Measurements from ENCODE around the gene ELMO1. TPM values are rescaled to one million over a fixed set of nuclear protein-coding genes. Genes with fewer than 3 reads are reported as not detected.

ELMO1 gene
- total and polyA plus RNA-seq, 2 donors from 2014 or later = 6.0 to 35.4 TPM

- DNase-seq (no peak), FAIRE-seq (no peak)
- Histone ChIP-seq H3K9ac (ENCODE audit: low read length in 3 of 3) (no peak overlapping the region), H3K9me3 (ENCODE audit: control insufficient read depth in 2 of 3, insufficient read depth in 1 of 3, low read length in 3 of 3) (no peaks in the 10 kb centered on the region), H3K27me3 (ENCODE audit: control insufficient read depth, insufficient read depth, low read length) (no peaks in the 10 kb centered on the region), H3K27ac (ENCODE audit: low read depth in 2 of 2, low read length in 2 of 2) (no peak overlapping the region), H3K4me3 (ENCODE audit: low read length in 3 of 3) (no peak overlapping the region), H3K4me1 (ENCODE audit: control insufficient read depth in 2 of 3, insufficient read depth in 2 of 3, low read depth in 1 of 3, low read length in 3 of 3) (no peaks in the 10 kb centered on the region), H3K36me3 (ENCODE audit: control insufficient read depth in 2 of 3, insufficient read depth in 3 of 3, low read length in 3 of 3) (no peaks in the 10 kb centered on the region)
- intact Hi-C loops (cut with DNase I) = no loop called here
- TF ChIP-seq CTCF (IDR thresholded peaks at IDR 0.05; ENCODE audit: borderline replicate concordance, extremely low read depth, insufficient read depth) = no peak
Measured at GRCh38 chr7:37367010-37367409, 81.7 kb downstream of the ELMO1 start.

- no peak for DNase-seq
- no peak for FAIRE-seq
- Histone ChIP-seq H3K36me3 (ENCODE audit: control insufficient read depth in 2 of 3, insufficient read depth in 3 of 3, low read length in 3 of 3) (no peaks in the 10 kb centered on the region), H3K27me3 (ENCODE audit: control insufficient read depth, insufficient read depth, low read length) (no peaks in the 10 kb centered on the region), H3K9ac (ENCODE audit: low read length in 3 of 3) (no peak overlapping the region), H3K9me3 (ENCODE audit: control insufficient read depth in 2 of 3, insufficient read depth in 1 of 3, low read length in 3 of 3) (no peaks in the 10 kb centered on the region), H3K4me1 (ENCODE audit: control insufficient read depth in 2 of 3, insufficient read depth in 2 of 3, low read depth in 1 of 3, low read length in 3 of 3) (no peaks in the 10 kb centered on the region), H3K4me3 (ENCODE audit: low read length in 3 of 3) (no peak overlapping the region), H3K27ac (ENCODE audit: low read depth in 2 of 2, low read length in 2 of 2) (no peak overlapping the region)
- intact Hi-C loops (cut with DNase I) = no loop called here
- TF ChIP-seq CTCF (IDR thresholded peaks at IDR 0.05; ENCODE audit: borderline replicate concordance, extremely low read depth, insufficient read depth) = no peak
Measured at GRCh38 chr7:37366445-37366844, 82.2 kb downstream of the ELMO1 start.

GRCh38 chr7:37365405-37365804 lies 83.3 kb downstream of the ELMO1 start:
- no peak overlapping the region for H3K9ac ChIP-seq (ENCODE audit: low read length in 3 of 3)
- H3K27me3 ChIP-seq (ENCODE audit: control insufficient read depth, insufficient read depth, low read length) = no peaks in the 10 kb centered on the region
- DNase-seq (no peak), FAIRE-seq (no peak)
- no peak overlapping the region for H3K4me3 ChIP-seq (ENCODE audit: low read length in 3 of 3)
- intact Hi-C loops (cut with DNase I) = no loop called here
- no peaks in the 10 kb centered on the region for H3K9me3 ChIP-seq (ENCODE audit: control insufficient read depth in 2 of 3, insufficient read depth in 1 of 3, low read length in 3 of 3)
- no peak for TF ChIP-seq CTCF (IDR thresholded peaks at IDR 0.05; ENCODE audit: borderline replicate concordance, extremely low read depth, insufficient read depth)
- H3K27ac ChIP-seq (ENCODE audit: low read depth in 2 of 2, low read length in 2 of 2) = no peak overlapping the region
- H3K4me1 ChIP-seq (ENCODE audit: control insufficient read depth in 2 of 3, insufficient read depth in 2 of 3, low read depth in 1 of 3, low read length in 3 of 3) = no peaks in the 10 kb centered on the region
- H3K36me3 ChIP-seq (ENCODE audit: control insufficient read depth in 2 of 3, insufficient read depth in 3 of 3, low read length in 3 of 3) = no peaks in the 10 kb centered on the region

GRCh38 chr7:37364856-37365255 lies 83.8 kb downstream of the ELMO1 start:
- Histone ChIP-seq H3K27me3 (ENCODE audit: control insufficient read depth, insufficient read depth, low read length) (no peaks in the 10 kb centered on the region), H3K36me3 (ENCODE audit: control insufficient read depth in 2 of 3, insufficient read depth in 3 of 3, low read length in 3 of 3) (no peaks in the 10 kb centered on the region), H3K4me3 (ENCODE audit: low read length in 3 of 3) (no peak overlapping the region), H3K9me3 (ENCODE audit: control insufficient read depth in 2 of 3, insufficient read depth in 1 of 3, low read length in 3 of 3) (no peaks in the 10 kb centered on the region), H3K4me1 (ENCODE audit: control insufficient read depth in 2 of 3, insufficient read depth in 2 of 3, low read depth in 1 of 3, low read length in 3 of 3) (no peaks in the 10 kb centered on the region), H3K27ac (ENCODE audit: low read depth in 2 of 2, low read length in 2 of 2) (no peak overlapping the region), H3K9ac (ENCODE audit: low read length in 3 of 3) (no peak overlapping the region)
- intact Hi-C loops (cut with DNase I) = no loop called here
- TF ChIP-seq CTCF (IDR thresholded peaks at IDR 0.05; ENCODE audit: borderline replicate concordance, extremely low read depth, insufficient read depth) = no peak
- no peak for DNase-seq
- FAIRE-seq = no peak

All from kidney (tissue), 14 donors.